ENCODE measurements around the gene MMP12.

DNA sequence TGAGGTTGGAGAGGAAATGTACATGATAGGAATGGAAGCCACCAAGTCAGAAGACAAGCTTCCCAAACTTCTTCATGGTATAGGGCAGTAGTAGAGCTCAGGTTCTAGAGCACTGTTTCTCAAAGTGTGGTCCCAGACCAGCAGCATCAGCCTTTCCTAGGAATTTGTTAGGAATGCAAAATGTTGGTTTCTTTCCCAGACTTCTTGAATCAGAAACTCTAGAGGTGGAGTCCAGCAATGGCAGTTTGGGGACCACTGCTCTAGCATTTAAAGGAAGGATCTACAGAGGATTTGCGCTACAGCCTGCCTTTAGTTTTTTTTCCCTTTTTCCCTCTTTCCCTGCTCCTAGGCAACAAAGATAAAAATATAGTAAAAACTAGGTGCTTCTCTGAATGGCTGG is 17.0 kb upstream of the MMP12 start:
- TF ChIP-seq EZH2 (IDR thresholded peaks at IDR 0.05) (no peak), POLR2AphosphoS5 (IDR thresholded peaks at IDR 0.05; ENCODE audit: borderline replicate concordance, low read depth, low read length) (no peak)

Data from SK-N-MC (cell line).